Panc1 (cell line): Measurements from ENCODE around the gene ZBTB8OS. TPM values are rescaled to one million over a fixed set of nuclear protein-coding genes. Genes with fewer than 3 reads are reported as not detected.

Experiments
- ATAC-seq: fragments of 200-7000 bp; cut with Tn5 transposase; 2 replicates; pipeline ENCODE4 v1.9.1; 2020; ENCODE audit warnings: mild to moderate bottlenecking, moderate library complexity
- BruUV-seq: library from RNA; stranded (reverse); fragments of 400-500 nt; replicated peaks from 2 replicates; lab custom pipeline; 2021; lab: Mats Ljungman, UMichigan
- CTCF ChIA-PET: fragments of 300-600 bp; sonication (Branson Sonifier 250); formaldehyde crosslinking; loops from one replicate; lab custom pipeline; 2022; ENCODE audit warnings: antibody characterized with exemption; lab: Charles Lee
- POLR2A ChIA-PET: fragments of 300-600 bp; sonication (Branson Sonifier 250); formaldehyde crosslinking; loops from one replicate; lab custom pipeline; 2022; ENCODE audit warnings: antibody characterized with exemption; lab: Charles Lee
- DNase-seq: peaks from one replicate; pipeline ENCODE4 v3.0.0-alpha.2; 2010; ENCODE audit warnings: low read depth, low spot score
- H3K27ac ChIP-seq: 2 replicates; pipeline ENCODE4 v1.5.1; 2011; ENCODE audit warnings: mild to moderate bottlenecking, low read length, inconsistent platforms
- H3K27me3 ChIP-seq: fragments of 200-500 bp; sonication (Bioruptor generic); 2 replicates; pipeline ENCODE4 v1.6.0; 2014; ENCODE audit warnings: low read length, inconsistent platforms; ENCODE audit not compliant: control insufficient read depth, insufficient read depth
- H3K36me3 ChIP-seq: fragments of 200-500 bp; sonication (Bioruptor generic); 2 replicates; pipeline ENCODE4 v1.5.1; 2014; ENCODE audit warnings: inconsistent platforms, mild to moderate bottlenecking, low read length, moderate library complexity; ENCODE audit not compliant: control insufficient read depth, insufficient read depth
- H3K4me1 ChIP-seq: 2 replicates; pipeline ENCODE4 v1.5.1; 2011; ENCODE audit warnings: inconsistent platforms, mild to moderate bottlenecking, low read length, moderate library complexity; ENCODE audit not compliant: control insufficient read depth, insufficient read depth
- H3K4me3 ChIP-seq, 2 experiments: 2 replicates each; pipeline ENCODE4 v1.5.1; 2011 to 2012; ENCODE audit warnings: low read depth in 2 of 2, low read length in 2 of 2, mild to moderate bottlenecking in 2 of 2, inconsistent platforms in 1 of 2, moderate library complexity in 1 of 2
- H3K9me3 ChIP-seq: fragments of 200-500 bp; sonication (Bioruptor generic); 2 replicates; pipeline ENCODE4 v1.5.1; 2014; ENCODE audit warnings: low read depth, mild to moderate bottlenecking, inconsistent platforms, low read length, moderate library complexity; ENCODE audit not compliant: control insufficient read depth, insufficient read depth
- CTCF ChIP-seq: fragments of 450-650 bp; IDR thresholded peaks from 2 replicates; pipeline ENCODE4 v1.5.1; 2017; ENCODE audit warnings: mild to moderate bottlenecking
- POLR2AphosphoS5 ChIP-seq: IDR thresholded peaks from 2 replicates; pipeline ENCODE4 v1.6.1; 2012; ENCODE audit warnings: mild to moderate bottlenecking, low read depth, low read length, moderate library complexity
- REST ChIP-seq, 2 experiments: IDR thresholded peaks; 2 replicates each; pipeline ENCODE4 v1.6.1; 2011 to 2012; ENCODE audit warnings: low read depth in 2 of 2, control low read depth in 1 of 2, low read length in 1 of 2, mild to moderate bottlenecking in 1 of 2, moderate library complexity in 1 of 2; ENCODE audit not compliant: insufficient read depth in 1 of 2
- SIN3A ChIP-seq: IDR thresholded peaks from 2 replicates; pipeline ENCODE4 v1.6.1; 2012; ENCODE audit warnings: low read depth, mild to moderate bottlenecking, low read length, moderate library complexity, borderline replicate concordance; ENCODE audit not compliant: insufficient read depth
- TCF7L2 ChIP-seq: IDR thresholded peaks from 2 replicates; pipeline ENCODE4 v1.6.1; 2011; ENCODE audit warnings: mild to moderate bottlenecking, low read depth, low read length, inconsistent platforms
- in situ Hi-C: cut with HindIII; loops from 2 replicates; pipeline ENCODE4 v1.10.0; 2016; ENCODE audit warnings: low sequenced_read_pairs, low pct_unique_long_range_greater_than_20kb
- intact Hi-C: fragments of 100-400 bp; cut with micrococcal nuclease; formaldehyde crosslinking; loops from one replicate; pipeline ENCODE4 v1.10.0; 2022; ENCODE audit not compliant: unreplicated experiment
- total RNA-seq: library from RNA; stranded (reverse); gene quantifications from one replicate; pipeline ENCODE4 v1.2.1, GENCODE V29; 2021; ENCODE audit not compliant: unreplicated experiment

Gene ZBTB8OS
- total RNA-seq, 1 experiment from 2014 or later, result 78.9 TPM

GRCh38 chr1:32650752-32651460, 556 bp upstream of the ZBTB8OS start, which contains the start of gene RBBP4:
RBBP4 (plus strand) TSS chr1:32651208; CDS start chr1:32651307, 99 bp downstream.
- ChIA-PET POLR2A (interaction anchor here (0.6 kb wide), 3 partner anchors 22 to 330 kb away, joined by 4 to 5 read pairs (median 4); no protein-coding TSS in a partner anchor), CTCF (interaction anchor here (1.1 kb wide), 1 partner anchor 131 kb away, joined by 4 read pairs; no protein-coding TSS in a partner anchor)
- Histone ChIP-seq H3K4me1 (peaks cover 10% of the 10 kb centered on the region; the same call in 1 of the 2 replicates), H3K27me3 (no peaks in the 10 kb centered on the region), H3K36me3 (peaks cover 26% of the 10 kb centered on the region), H3K4me3 (peak within 1 kb of the TSS; percentile 93 to 100), H3K9me3 (no peaks in the 10 kb centered on the region), H3K27ac (peak within 1 kb of the TSS; percentile 99)
- no TSS peak for BruUV-seq
- no peak for TF ChIP-seq CTCF
- peak; percentile 82; the same call in 1 of the 2 replicates for TF ChIP-seq SIN3A
- TF ChIP-seq TCF7L2, result no peak
- TF ChIP-seq REST (IDR thresholded peaks at IDR 0.05; ENCODE audit: insufficient read depth in 1 of 2, low read depth in 2 of 2, low read length in 1 of 2), result no peak
- peak; percentile 79 for TF ChIP-seq POLR2AphosphoS5
- in situ Hi-C loops (no loop called here), intact Hi-C loops (no loop called here)
- peak; percentile 96 for ATAC-seq
- peak; percentile 83 for DNase-seq

- BruUV-seq, result no TSS peak
- no peak for DNase-seq
- no peaks in the 10 kb centered on the region for H3K9me3 ChIP-seq
- in situ Hi-C loops (no loop called here), intact Hi-C loops (no loop called here)
- TF ChIP-seq POLR2AphosphoS5 (no peak), CTCF (no peak), SIN3A (no peak), REST (IDR thresholded peaks at IDR 0.05; ENCODE audit: insufficient read depth in 1 of 2, low read depth in 2 of 2, low read length in 1 of 2) (no peak), TCF7L2 (no peak)
- ChIA-PET POLR2A (no interaction called here), CTCF (interaction anchor here (0.6 kb wide), 1 partner anchor 106 kb away, joined by 4 read pairs; no protein-coding TSS in a partner anchor)
- H3K27ac ChIP-seq, result no peak overlapping the region
- peaks cover 4% of the 10 kb centered on the region; the same call in 1 of the 2 replicates for H3K4me1 ChIP-seq
- H3K27me3 ChIP-seq, result no peaks in the 10 kb centered on the region
- peaks cover 6% of the 10 kb centered on the region for H3K36me3 ChIP-seq
- no peak overlapping the region for H3K4me3 ChIP-seq
- no peak for ATAC-seq
Measured at GRCh38 chr1:32647308-32648134, 2.8 kb downstream of the ZBTB8OS start.
